Loucy (cell line): ENCODE results near the gene FCAMR.

Experiments
- EZH2phosphoT487 ChIP-seq: fragments of 200-600 bp; IDR thresholded peaks from 2 replicates; pipeline ENCODE4 v1.6.1; 2018; ENCODE audit warnings: antibody characterized with exemption, mild to moderate bottlenecking, moderate library complexity, borderline replicate concordance
- TF ChIP-seq, protein P1 (sequence below): fragments of 200-600 bp; sonication (generic); conservative IDR thresholded peaks from 2 replicates; pipeline ENCODE4 v1.5.1; 2014; ENCODE audit warnings: mild to moderate bottlenecking, antibody characterized with exemption, low read length

GRCh38 chr1:206915030-206915735 lies 55.1 kb downstream of the FCAMR start:
- TF ChIP-seq, protein P1, sequence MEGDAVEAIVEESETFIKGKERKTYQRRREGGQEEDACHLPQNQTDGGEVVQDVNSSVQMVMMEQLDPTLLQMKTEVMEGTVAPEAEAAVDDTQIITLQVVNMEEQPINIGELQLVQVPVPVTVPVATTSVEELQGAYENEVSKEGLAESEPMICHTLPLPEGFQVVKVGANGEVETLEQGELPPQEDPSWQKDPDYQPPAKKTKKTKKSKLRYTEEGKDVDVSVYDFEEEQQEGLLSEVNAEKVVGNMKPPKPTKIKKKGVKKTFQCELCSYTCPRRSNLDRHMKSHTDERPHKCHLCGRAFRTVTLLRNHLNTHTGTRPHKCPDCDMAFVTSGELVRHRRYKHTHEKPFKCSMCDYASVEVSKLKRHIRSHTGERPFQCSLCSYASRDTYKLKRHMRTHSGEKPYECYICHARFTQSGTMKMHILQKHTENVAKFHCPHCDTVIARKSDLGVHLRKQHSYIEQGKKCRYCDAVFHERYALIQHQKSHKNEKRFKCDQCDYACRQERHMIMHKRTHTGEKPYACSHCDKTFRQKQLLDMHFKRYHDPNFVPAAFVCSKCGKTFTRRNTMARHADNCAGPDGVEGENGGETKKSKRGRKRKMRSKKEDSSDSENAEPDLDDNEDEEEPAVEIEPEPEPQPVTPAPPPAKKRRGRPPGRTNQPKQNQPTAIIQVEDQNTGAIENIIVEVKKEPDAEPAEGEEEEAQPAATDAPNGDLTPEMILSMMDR, result no peak
- TF ChIP-seq EZH2phosphoT487, result no peak
